Heart left ventricle (tissue), 16 donors: ENCODE data around the gene GCGR. TPM values are rescaled to one million over a fixed set of nuclear protein-coding genes. Genes with fewer than 3 reads are reported as not detected.

Experiments used
- ATAC-seq, 4 donors: fragments of 200-7000 bp; cut with Tn5 transposase; one replicate each; pipeline ENCODE4 v1.9.1; 2020 to 2022; ENCODE audit warnings: moderate library complexity in 4 of 4, mild to moderate bottlenecking in 3 of 4, moderate number of reproducible peaks in 1 of 4
- DNase-seq, 5 donors: peaks; one replicate each; pipeline ENCODE4 v3.0.0-alpha.2; 2020
- H3K27ac ChIP-seq, 12 donors: fragments of 200-600 bp; sonication (generic) in 4 of 12; one replicate each; pipeline versions ENCODE4 v1.5.0 to v1.8.0; 2016 to 2022; ENCODE audit warnings: mild to moderate bottlenecking in 2 of 12
- H3K27me3 ChIP-seq, 9 donors: fragments of 200-600 bp; sonication (generic) in 2 of 9; one replicate each; pipeline versions ENCODE4 v1.5.1 to v1.8.0; 2016 to 2022; ENCODE audit warnings: mild to moderate bottlenecking in 3 of 9
- H3K36me3 ChIP-seq, 9 donors: fragments of 200-600 bp; sonication (generic) in 2 of 9; one replicate each; pipeline versions ENCODE4 v1.5.0 to v1.8.0; 2018 to 2022; ENCODE audit warnings: mild to moderate bottlenecking in 2 of 9
- H3K4me1 ChIP-seq, 12 donors: fragments of 200-600 bp; sonication (generic) in 4 of 12; one replicate each; pipeline versions ENCODE4 v1.5.0 to v1.8.0; 2016 to 2022; ENCODE audit warnings: mild to moderate bottlenecking in 3 of 12
- H3K4me3 ChIP-seq, 12 donors: fragments of 200-600 bp; sonication (generic) in 4 of 12; one replicate each; pipeline versions ENCODE4 v1.5.0 to v1.8.0; 2017 to 2022; ENCODE audit warnings: mild to moderate bottlenecking in 9 of 12, moderate library complexity in 4 of 12
- H3K9me3 ChIP-seq, 12 donors: fragments of 200-600 bp; sonication (generic) in 4 of 12; one replicate each; pipeline versions ENCODE4 v1.5.0 to v1.8.0; 2016 to 2022; ENCODE audit warnings: mild to moderate bottlenecking in 1 of 12
- POLR2A ChIP-seq, 2 donors: fragments of 450-650 bp; IDR thresholded peaks; one replicate each; pipeline ENCODE4 v1.6.1; 2017; ENCODE audit warnings: antibody characterized with exemption in 2 of 2, mild to moderate bottlenecking in 2 of 2, moderate library complexity in 2 of 2
- WGBS, 4 donors: extraction: QIAGEN DNeasy Blood & Tissue Kit in 2 of 4; methylation state at CpG; one replicate each; pipeline versions ENCODE4 v1.1.5 to v1.1.7; 2013 to 2018; 5-methylcytosine and 5-hydroxymethylcytosine counted together
- intact Hi-C, 10 donors: fragments of 100-400 bp; cut with DNase I; formaldehyde crosslinking; loops; one replicate each; pipeline versions ENCODE4 v1.11.1 to v1.14.2; 2022
- polyA plus RNA-seq, 2 donors: library from polyadenylated mRNA; stranded (reverse); fragments of 200-250 nt; gene quantifications; one replicate each; pipeline ENCODE4 v1.2.3, GENCODE V29; 2013
- total RNA-seq, 9 donors: library from RNA; depleted of rRNA in 2 of 9; stranded (reverse); fragments of >200 nt in 2 of 9; fragmentation: NEBNext Ultra II Directional in 3 of 9; extraction: Animal tissue kit (Norgen Biotek cat#: 25700) in 3 of 9; gene quantifications; one replicate each; pipeline versions ENCODE4 v1.1.0 to v1.2.4, GENCODE V29; 2016 to 2023
- TF ChIP-seq, protein P1 (sequence below), 12 donors: fragments of 200-600 bp; sonication (generic) in 4 of 12; IDR thresholded peaks; one replicate each; pipeline versions ENCODE4 v1.5.0 to v1.8.0; 2018 to 2022; ENCODE audit warnings: antibody characterized with exemption in 12 of 12, mild to moderate bottlenecking in 5 of 12
- donor health status: ischemic (EF 13 %, LVEDD 7.1; RV severe dilation, severe dysfunction).
- donor health status: healthy with polysubstance abuse.
- donor health status: DM: no; HTN: yes; CAD: no.
- donor health status: DM: no; HTN: no; CAD: no.
- donor health status: ischemic (EF 25% LVEDD 6.9; RV normal size, moderate dysfunction).
- donor health status: ischemic (EF 25% LVEDD 5.7; RV mildly dilated, moderate dysfunction).
- donor health status: healthy.
- donor health status: DM: yes; HTN: yes; CAD: no.
- donor health status: ischemic (EF 35%, LVEDD 5.7; RV mildly dilated, moderate dysfunction).
- donor health status: nonischemic (EF 11% LVEDD 7.7; RV severe dilation, severe dysfunction).
- donor health status: DM: yes; HTN: yes; CAD: no.
- donor health status: PGD.
- donor health status: ischemic (EF 29% LVEDD 5.4; RV normal size, mild dysfunction).
- donor health status: nonischemic (EF 23%, LVEDD 6.1; RV moderate dilation, normal function).

Gene GCGR
- total and polyA plus RNA-seq, 11 donors: not detected

DNA sequence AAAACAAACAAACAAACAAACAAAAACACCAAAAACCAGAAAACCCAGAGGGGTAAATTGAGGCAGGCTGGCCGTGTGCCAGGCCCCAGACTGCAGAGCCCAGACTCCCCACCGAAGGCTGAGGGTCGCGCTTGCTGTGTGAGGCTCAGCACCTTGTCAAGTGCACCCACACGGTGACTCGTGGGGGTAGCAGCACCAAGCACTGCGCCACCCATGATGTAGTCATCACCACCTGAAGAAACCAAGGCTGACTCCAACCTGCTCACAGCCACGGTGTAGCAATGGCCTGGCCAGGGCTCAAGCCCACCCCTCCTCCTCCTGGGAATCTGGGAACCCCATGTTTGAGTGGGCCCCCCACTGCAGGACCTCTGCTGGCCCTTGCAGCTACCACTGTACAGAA, 17.2 kb downstream of the GCGR start:
- H3K4me3 ChIP-seq: no peak overlapping the region
- ATAC-seq (peak in 2 of 4 donors; percentile 1 to 3), DNase-seq (no peak)
- peaks cover 0 to 23% (median 5%) of the 10 kb centered on the region in 9 donors for H3K36me3 ChIP-seq
- H3K27ac ChIP-seq: peak overlapping the region in 11 of 12 donors; percentile 32 to 92 (median 88)
- peaks cover 3 to 29% (median 17%) of the 10 kb centered on the region in 12 donors for H3K4me1 ChIP-seq
- H3K9me3 ChIP-seq: no peaks in the 10 kb centered on the region
- no peak for TF ChIP-seq POLR2A (IDR thresholded peaks at IDR 0.05)
- TF ChIP-seq, protein P1, sequence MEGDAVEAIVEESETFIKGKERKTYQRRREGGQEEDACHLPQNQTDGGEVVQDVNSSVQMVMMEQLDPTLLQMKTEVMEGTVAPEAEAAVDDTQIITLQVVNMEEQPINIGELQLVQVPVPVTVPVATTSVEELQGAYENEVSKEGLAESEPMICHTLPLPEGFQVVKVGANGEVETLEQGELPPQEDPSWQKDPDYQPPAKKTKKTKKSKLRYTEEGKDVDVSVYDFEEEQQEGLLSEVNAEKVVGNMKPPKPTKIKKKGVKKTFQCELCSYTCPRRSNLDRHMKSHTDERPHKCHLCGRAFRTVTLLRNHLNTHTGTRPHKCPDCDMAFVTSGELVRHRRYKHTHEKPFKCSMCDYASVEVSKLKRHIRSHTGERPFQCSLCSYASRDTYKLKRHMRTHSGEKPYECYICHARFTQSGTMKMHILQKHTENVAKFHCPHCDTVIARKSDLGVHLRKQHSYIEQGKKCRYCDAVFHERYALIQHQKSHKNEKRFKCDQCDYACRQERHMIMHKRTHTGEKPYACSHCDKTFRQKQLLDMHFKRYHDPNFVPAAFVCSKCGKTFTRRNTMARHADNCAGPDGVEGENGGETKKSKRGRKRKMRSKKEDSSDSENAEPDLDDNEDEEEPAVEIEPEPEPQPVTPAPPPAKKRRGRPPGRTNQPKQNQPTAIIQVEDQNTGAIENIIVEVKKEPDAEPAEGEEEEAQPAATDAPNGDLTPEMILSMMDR (IDR thresholded peaks at IDR 0.05): no peak
- WGBS, 4 donors: 74 to 88% (median 83%) methylated on average over 8 of the region's 8 CpGs
- no peaks in the 10 kb centered on the region for H3K27me3 ChIP-seq
- intact Hi-C loops: loop anchor here in 3 of 10 donors (1.0 to 5.0 kb wide), 3 partner anchors 36 to 40 kb away; partner anchors contain the start of gene P4HB (in 2 of the 3)

DNA sequence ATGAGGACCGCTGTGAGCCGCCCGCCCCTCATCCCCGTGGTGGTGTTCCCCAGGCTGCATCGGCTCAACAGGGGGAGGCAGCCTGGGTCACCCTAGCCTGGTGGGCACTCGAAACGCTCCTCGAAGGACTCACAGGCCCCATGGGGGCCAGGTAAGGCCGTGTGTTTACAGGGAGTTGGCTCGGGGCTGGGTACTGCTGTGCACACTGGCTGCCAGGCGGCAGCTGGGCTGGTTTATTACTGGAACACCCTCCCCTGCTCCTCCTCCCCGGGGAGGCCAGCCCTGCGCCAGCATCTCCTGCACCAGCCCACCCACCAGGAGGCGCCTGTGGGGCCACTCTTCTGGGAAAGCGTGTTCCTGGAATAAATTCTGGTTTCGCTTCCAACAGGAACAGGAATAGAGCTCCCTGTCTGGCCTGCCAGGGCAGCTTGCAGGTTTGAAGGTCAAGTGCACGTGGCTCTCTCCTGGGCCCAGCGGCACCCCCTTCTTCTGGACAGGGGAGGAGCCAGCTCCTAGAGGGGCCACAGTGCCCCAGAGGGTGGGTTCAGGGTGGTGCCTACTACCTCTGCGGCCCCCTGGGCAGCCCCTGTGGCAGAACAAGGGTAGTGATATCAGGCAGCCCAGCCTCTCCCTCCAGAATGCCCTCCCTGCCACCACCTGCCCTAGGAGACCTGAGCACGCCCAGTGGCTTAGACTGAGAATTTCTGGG, 17.8 kb downstream of the GCGR start:
- DNase-seq: peak; percentile 85 to 93 (median 90)

DNA sequence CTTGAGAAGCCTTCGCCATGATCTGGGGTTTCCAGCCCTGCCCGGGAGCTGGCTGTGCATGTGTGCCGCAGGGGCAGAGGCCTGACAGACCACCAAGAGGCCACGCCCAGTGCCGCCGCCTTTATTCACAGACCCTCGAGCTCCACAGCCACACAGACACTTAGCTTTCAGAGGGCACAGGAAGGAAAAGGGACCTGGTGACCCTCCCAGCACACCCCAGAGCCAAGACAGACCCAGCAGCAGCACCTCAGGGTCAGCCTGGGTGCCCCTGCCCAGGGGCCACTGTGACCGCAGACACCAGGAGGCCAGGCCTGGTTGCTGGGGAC, 18.3 kb downstream of the GCGR start:
- Histone ChIP-seq H3K9me3 (no peaks in the 10 kb centered on the region), H3K4me1 (peaks cover 3 to 29% (median 17%) of the 10 kb centered on the region in 12 donors), H3K36me3 (peaks cover 0 to 23% (median 5%) of the 10 kb centered on the region in 9 donors), H3K27ac (peak overlapping the region; percentile 78 to 96 (median 89)), H3K27me3 (no peaks in the 10 kb centered on the region), H3K4me3 (no peak overlapping the region)
- peak in 1 of 4 donors; percentile 1 for ATAC-seq
- DNase-seq: no peak
- TF ChIP-seq, protein P1 (IDR thresholded peaks at IDR 0.05): no peak
- TF ChIP-seq POLR2A (IDR thresholded peaks at IDR 0.05): no peak
- WGBS, 4 donors: 86 to 89% (median 88%) methylated on average over 5 to 8 of the region's 8 CpGs
- intact Hi-C loops: loop anchor here in 1 of 10 donors (5.0 kb wide), 1 partner anchor 35 kb away; no protein-coding TSS in a partner anchor

More for the DNA sequence above, 17.8 kb downstream of the GCGR start:
- Histone ChIP-seq H3K4me1 (peaks cover 3 to 29% (median 17%) of the 10 kb centered on the region in 12 donors), H3K27me3 (no peaks in the 10 kb centered on the region), H3K9me3 (no peaks in the 10 kb centered on the region), H3K27ac (peak overlapping the region; percentile 78 to 96 (median 89)), H3K4me3 (peak overlapping the region in 1 of 12 donors; percentile 2), H3K36me3 (peaks cover 0 to 23% (median 5%) of the 10 kb centered on the region in 9 donors)
- peak; percentile 90 to 93 (median 91) for ATAC-seq
- no peak for TF ChIP-seq POLR2A (IDR thresholded peaks at IDR 0.05)
- TF ChIP-seq, protein P1 (IDR thresholded peaks at IDR 0.05): peak; percentile 58 to 79 (median 66)
- intact Hi-C loops: loop anchor here in 3 of 10 donors (1.0 to 5.0 kb wide), 3 partner anchors 36 to 39 kb away; partner anchors contain the start of gene P4HB (in 2 of the 3)
- 34 to 48% (median 42%) methylated on average over 7 to 20 of the region's 20 CpGs for WGBS, 4 donors
